Nucleus accumbens (tissue), 56 donors: ENCODE results near the gene MAMDC4.
"Not testable (repeated sequence)": the region's sequence is repeated elsewhere in the genome, so short reads cannot be mapped to it uniquely, and the experiment has no call there.

Experiments used
- DNase-seq, 56 donors: peaks; one replicate each; lab custom pipeline; 2025; lab: John Stamatoyannopoulos, UW

MAMDC4 gene

GRCh38 chr9:136858844-136859757, 7.0 kb downstream of the MAMDC4 start:
- peak in 40 of 56 donors; percentile 20 to 87 (median 50) for DNase-seq

- DNase-seq = no peak
These were observed 8.4 kb downstream of the MAMDC4 start for GRCh38 chr9:136860529-136860928.

- no peak for DNase-seq
These were observed 9.1 kb downstream of the MAMDC4 start for GRCh38 chr9:136860933-136861873.

DNA sequence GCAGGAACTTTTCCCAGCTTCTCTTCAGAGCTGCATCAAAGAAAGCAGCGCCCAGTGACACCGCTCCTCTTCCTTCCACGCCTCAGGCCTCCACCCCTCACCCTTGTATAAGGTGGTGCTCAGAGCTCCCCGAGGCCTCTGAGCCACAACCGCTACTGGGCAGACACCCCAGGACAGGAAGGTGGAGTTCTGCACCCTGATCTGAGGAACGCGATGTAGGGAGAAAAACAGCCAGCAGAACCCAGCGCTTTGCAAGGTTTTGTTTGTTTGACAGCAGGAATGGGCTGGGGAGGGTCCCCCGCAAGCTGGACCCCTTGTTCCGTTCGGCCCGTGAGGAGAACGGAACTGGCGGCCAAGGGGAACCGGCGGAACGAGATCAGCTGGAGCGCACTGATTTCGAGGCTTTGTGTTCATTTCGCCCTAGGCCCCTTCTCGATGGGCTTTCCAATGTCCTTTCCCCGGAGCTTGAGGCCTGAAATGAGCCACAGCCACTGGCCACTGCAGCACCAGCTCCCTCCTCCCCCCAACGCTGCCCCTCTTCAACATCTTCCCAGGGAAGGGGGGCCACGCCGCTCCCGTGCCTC, 9.8 kb downstream of the MAMDC4 start:
- DNase-seq = no peak

GRCh38 chr9:136862849-136863622, 10.9 kb downstream of the MAMDC4 start:
- DNase-seq = no peak

DNA sequence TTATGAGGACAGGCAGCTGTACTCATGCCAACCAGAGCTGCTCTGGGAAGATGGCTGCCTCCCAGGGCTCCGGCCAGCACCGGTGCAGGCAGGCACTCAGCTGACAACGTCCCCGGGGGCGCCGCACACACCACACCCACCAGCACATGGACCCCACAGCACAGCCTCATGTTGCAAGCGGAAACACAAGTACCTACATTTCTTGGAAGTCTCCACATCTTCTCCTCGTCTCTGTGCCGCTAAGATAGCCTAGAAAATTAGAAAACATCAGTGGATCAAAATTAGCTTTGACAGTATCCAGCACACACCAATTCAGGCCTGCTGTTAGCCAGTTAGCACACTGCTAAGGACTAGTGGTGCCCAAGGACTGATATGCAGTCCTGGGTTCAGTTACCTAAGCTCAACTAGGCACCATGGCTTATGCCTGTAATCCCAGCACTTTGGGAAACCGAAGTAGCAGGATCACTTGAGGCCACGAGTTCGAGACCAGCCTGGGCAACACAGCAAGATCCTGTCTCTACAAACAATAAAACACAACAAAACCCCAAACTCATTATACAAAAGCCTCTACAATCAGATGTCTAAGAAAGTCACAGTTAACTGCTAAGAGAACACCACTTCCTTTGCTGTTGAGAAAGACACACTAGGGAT, 11.6 kb downstream of the MAMDC4 start:
- no peak for DNase-seq

DNA sequence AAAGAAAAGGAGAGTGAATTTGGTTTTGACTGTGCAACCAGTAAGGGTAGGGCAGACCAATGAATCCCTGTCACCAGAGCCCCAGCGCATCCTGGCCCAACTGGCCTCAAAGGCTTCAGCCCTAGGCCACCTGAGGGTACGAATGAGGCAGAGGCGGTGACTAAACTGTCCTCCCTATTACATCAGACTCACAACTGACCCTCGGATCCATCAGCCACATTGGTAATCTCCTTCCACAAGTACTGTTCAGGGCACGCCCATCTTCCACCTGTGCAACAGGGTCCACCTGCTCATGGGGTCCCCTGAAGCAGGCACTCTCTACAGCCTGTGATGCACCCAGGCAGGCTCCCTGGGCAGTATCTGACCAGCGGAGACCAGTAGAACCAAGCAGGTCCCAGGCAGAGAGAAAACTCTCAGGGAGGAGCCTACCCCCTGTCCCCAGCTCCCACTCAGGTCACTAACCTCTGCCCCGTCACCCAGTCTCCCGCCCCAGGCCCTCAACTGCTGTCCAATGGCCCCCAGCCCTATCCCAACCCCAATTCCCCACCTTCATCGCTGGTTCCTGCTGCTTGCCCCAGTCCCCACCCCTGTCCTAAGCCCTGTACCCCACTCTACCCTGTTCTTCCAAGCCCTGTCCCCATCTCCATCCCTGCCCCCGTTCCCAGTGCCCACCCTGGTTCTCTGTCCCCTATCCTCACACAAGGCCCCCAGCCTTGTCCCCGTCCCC, 13.1 kb downstream of the MAMDC4 start:
- DNase-seq = no peak

DNA sequence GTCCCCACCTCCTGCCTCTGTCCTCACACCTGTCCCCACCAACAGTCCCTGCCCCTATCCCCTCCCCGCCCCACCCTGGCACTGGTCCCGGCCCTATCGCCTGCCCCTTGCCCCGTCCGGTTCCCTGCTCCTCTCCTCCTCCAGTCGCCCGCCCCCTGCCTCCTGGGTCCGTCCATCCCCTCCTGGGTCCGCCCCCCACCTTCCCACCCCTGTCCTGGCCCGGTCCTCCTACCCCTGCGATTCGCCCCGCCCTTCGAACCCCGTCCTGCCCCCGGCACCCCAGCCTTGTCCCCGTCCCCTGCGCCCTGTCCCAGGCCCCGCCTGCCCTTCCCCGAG, 13.6 kb downstream of the MAMDC4 start:
- no peak for DNase-seq

DNA sequence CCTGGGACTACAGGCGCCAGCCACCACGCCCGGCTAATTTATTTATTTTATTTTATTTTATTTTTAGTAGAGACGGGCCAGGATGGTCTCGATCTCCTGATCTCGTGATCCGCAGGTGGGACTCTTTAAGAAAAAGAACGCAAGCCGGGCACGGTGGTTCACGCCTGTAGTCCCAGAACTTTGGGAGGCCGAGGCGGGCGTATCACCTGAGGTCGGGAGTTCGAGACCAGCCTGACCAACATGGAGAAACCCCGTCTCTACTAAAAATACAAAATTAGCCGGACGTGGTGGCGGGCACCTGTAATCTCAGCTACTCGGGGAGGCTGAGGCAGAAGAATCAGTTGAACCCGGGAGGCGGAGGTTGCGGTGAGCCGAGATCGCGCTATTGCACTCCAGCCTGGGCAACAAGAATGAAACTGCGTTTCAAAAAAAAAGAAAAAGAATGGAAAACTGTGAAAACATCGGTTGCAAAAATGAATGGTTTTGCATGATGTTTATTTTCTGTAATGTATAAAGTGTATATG, 14.8 kb downstream of the MAMDC4 start:
- DNase-seq = not testable (repeated sequence)

- no peak for DNase-seq
These were observed 15.3 kb downstream of the MAMDC4 start for GRCh38 chr9:136867480-136867879.

GRCh38 chr9:136867917-136868316, 15.8 kb downstream of the MAMDC4 start:
- no peak for DNase-seq

- no peak for DNase-seq
These were observed 16.5 kb downstream of the MAMDC4 start for GRCh38 chr9:136868644-136869043.

DNA sequence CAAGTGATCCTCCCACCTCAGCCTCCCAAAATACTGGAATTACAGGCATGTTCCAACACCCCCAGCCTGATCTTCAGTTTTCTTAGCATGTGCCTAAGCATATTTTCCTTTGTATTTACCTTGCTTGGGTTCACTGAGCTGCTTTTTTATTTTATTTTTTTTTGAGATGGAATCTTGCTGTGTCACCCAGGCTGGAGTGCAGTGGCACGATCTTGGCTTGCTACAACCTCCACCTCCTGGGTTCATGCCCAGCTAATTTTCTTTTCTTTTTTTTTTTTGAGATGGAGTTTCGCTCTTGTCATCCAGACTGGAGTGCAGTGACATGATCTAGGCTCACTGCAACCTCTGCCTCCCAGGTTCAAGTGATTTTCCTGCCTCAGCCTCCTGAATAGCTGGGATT, 17.5 kb downstream of the MAMDC4 start:
- not testable (repeated sequence) for DNase-seq

- no peak for DNase-seq
These were observed 23.0 kb downstream of the MAMDC4 start for GRCh38 chr9:136875155-136875554.

GRCh38 chr9:136876476-136876875, 24.3 kb downstream of the MAMDC4 start:
- no peak for DNase-seq

DNA sequence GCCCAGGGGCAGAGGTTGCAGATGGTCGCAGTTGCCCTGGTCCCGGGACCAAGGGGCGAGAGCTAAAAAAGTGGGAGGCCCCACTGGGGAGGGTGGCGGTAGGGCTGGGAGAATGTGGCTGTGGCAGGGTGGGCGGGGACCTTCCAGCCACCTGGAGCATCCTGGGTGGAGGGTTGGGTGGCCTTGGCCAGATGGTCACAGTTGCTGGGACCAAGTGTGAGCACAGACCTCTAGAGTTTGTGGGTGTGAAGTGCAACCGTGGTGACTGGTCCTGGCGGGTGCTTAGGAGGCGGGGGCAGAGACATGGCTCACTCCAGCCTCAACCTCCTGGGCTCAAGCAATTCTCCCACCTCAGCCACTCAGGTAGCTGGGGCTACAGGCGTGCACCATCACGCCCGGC, 28.5 kb downstream of the MAMDC4 start:
- no peak for DNase-seq

DNA sequence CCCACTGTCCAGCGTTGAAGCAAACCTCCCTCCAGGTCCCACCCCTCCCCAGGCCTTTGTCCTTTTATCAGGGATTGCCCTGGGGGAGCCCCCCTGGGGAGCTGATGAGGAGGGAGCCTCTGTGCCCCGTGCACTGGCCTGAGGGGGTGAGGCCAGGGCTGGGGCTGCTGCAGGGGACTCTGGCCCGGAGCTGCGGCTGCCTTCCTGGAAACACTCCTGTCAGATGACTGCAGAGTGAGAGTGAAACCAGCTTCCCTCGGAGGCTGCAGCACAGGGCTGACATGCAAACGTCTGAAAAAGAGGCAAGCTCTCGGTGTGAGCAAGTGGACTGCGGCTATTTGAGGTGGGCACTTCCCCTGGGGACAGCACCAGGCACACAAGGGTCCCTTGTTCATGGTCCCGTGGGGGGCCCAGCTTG, 29.6 kb downstream of the MAMDC4 start:
- peak in 1 of 56 donors; percentile 19 for DNase-seq

- no peak for DNase-seq
These were observed 30.2 kb downstream of the MAMDC4 start for GRCh38 chr9:136882109-136882946.
